KMS-11 (cell line): ENCODE results near the gene MLEC.

Source experiments
- H2AFZ ChIP-seq: fragments of 200-600 bp; sonication (generic); 2 replicates; pipeline ENCODE4 v1.6.1; 2016; ENCODE audit warnings: antibody characterized with exemption, mixed run types, low read depth
- H3K27ac ChIP-seq: fragments of 200-600 bp; sonication (generic); 2 replicates; pipeline ENCODE4 v1.6.1; 2016; ENCODE audit warnings: mild to moderate bottlenecking, mixed run types
- H3K27me3 ChIP-seq: fragments of 200-600 bp; sonication (generic); 2 replicates; pipeline ENCODE4 v1.6.1; 2017; ENCODE audit warnings: mild to moderate bottlenecking, low read depth, mixed run types, moderate library complexity; ENCODE audit not compliant: insufficient read depth
- H3K36me3 ChIP-seq: fragments of 200-600 bp; sonication (generic); 2 replicates; pipeline ENCODE4 v1.6.1; 2017; ENCODE audit warnings: mild to moderate bottlenecking, mixed run types; ENCODE audit not compliant: insufficient read depth
- H3K4me1 ChIP-seq: fragments of 200-600 bp; sonication (generic); 2 replicates; pipeline ENCODE4 v1.6.1; 2016; ENCODE audit warnings: mild to moderate bottlenecking, low read depth, mixed run types; ENCODE audit not compliant: poor library complexity, severe bottlenecking
- H3K4me2 ChIP-seq: fragments of 200-600 bp; sonication (generic); 2 replicates; pipeline ENCODE4 v1.7.0; 2016; ENCODE audit warnings: mild to moderate bottlenecking, mixed run types
- H3K4me3 ChIP-seq: fragments of 200-600 bp; sonication (generic); IDR thresholded peaks from 2 replicates; pipeline ENCODE4 v1.6.1; 2017; ENCODE audit warnings: low read depth, low read length, mixed read lengths; ENCODE audit not compliant: insufficient read depth
- H3K79me2 ChIP-seq: fragments of 200-600 bp; sonication (generic); 2 replicates; pipeline ENCODE4 v1.6.1; 2016; ENCODE audit warnings: low read depth, mixed run types; ENCODE audit not compliant: insufficient read depth
- H3K9ac ChIP-seq: fragments of 200-600 bp; sonication (generic); 2 replicates; pipeline ENCODE4 v1.6.1; 2016; ENCODE audit warnings: mild to moderate bottlenecking, mixed run types
- H4K20me1 ChIP-seq: fragments of 200-600 bp; sonication (generic); 2 replicates; pipeline ENCODE4 v1.6.1; 2016; ENCODE audit warnings: mild to moderate bottlenecking, mixed run types; ENCODE audit not compliant: insufficient read depth
- TF ChIP-seq, protein P1 (sequence below): fragments of 200-600 bp; sonication (generic); conservative IDR thresholded peaks from 2 replicates; pipeline ENCODE4 v1.6.1; 2017; ENCODE audit warnings: low read depth, mild to moderate bottlenecking, antibody characterized with exemption, low read length, moderate library complexity, mixed read lengths

MLEC gene

GRCh38 chr12:120653611-120654010 is 33.3 kb upstream of the MLEC start:
- no peaks in the 10 kb centered on the region; the same call in 1 of the 2 replicates for H3K27me3 ChIP-seq
- no peak overlapping the region for H3K4me2 ChIP-seq
- H3K4me1 ChIP-seq = no peaks in the 10 kb centered on the region
- H3K79me2 ChIP-seq = no peaks in the 10 kb centered on the region
- no peaks in the 10 kb centered on the region for H3K36me3 ChIP-seq
- H2AFZ ChIP-seq = no peak overlapping the region
- H3K9ac ChIP-seq = no peak overlapping the region
- no peak overlapping the region for H3K27ac ChIP-seq
- H3K4me3 ChIP-seq = no peak overlapping the region
- TF ChIP-seq, protein P1, sequence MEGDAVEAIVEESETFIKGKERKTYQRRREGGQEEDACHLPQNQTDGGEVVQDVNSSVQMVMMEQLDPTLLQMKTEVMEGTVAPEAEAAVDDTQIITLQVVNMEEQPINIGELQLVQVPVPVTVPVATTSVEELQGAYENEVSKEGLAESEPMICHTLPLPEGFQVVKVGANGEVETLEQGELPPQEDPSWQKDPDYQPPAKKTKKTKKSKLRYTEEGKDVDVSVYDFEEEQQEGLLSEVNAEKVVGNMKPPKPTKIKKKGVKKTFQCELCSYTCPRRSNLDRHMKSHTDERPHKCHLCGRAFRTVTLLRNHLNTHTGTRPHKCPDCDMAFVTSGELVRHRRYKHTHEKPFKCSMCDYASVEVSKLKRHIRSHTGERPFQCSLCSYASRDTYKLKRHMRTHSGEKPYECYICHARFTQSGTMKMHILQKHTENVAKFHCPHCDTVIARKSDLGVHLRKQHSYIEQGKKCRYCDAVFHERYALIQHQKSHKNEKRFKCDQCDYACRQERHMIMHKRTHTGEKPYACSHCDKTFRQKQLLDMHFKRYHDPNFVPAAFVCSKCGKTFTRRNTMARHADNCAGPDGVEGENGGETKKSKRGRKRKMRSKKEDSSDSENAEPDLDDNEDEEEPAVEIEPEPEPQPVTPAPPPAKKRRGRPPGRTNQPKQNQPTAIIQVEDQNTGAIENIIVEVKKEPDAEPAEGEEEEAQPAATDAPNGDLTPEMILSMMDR = no peak
- H4K20me1 ChIP-seq = no peaks in the 10 kb centered on the region

GRCh38 chr12:120654656-120655055 is 32.3 kb upstream of the MLEC start:
- Histone ChIP-seq H3K4me2 (no peak overlapping the region), H3K36me3 (no peaks in the 10 kb centered on the region), H4K20me1 (no peaks in the 10 kb centered on the region), H3K27me3 (no peaks in the 10 kb centered on the region; the same call in 1 of the 2 replicates), H2AFZ (no peak overlapping the region), H3K27ac (no peak overlapping the region), H3K4me1 (no peaks in the 10 kb centered on the region), H3K4me3 (no peak overlapping the region), H3K79me2 (no peaks in the 10 kb centered on the region), H3K9ac (no peak overlapping the region)
- TF ChIP-seq, protein P1 = no peak

DNA sequence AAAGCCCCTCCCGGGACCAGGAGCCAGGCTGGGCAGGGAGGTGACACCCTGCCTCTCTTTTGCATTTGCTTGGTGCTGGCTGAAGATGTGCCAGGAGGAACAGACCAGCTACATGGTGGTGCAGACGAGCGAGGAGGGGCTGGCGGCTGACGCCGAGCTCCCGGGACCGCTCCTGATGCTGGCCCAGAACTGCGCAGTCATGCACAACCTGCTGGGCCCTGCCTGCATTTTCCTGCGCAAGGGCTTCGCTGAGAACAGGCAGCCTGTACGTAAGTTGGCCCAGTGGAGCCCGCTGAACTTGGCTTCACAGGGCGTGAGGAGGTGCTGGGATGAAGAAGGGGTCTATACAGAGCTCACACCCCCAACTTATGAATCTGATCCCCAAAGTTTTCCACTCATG is 30.9 kb upstream of the MLEC start:
- no peak overlapping the region for H3K9ac ChIP-seq
- no peaks in the 10 kb centered on the region for H3K4me1 ChIP-seq
- H2AFZ ChIP-seq = no peak overlapping the region
- H3K27me3 ChIP-seq = no peaks in the 10 kb centered on the region; the same call in 1 of the 2 replicates
- no peak overlapping the region for H3K4me3 ChIP-seq
- no peaks in the 10 kb centered on the region for H4K20me1 ChIP-seq
- H3K4me2 ChIP-seq = no peak overlapping the region
- no peak overlapping the region for H3K27ac ChIP-seq
- no peaks in the 10 kb centered on the region for H3K36me3 ChIP-seq
- TF ChIP-seq, protein P1 = no peak
- H3K79me2 ChIP-seq = no peaks in the 10 kb centered on the region

GRCh38 chr12:120658286-120659150 is 28.4 kb upstream of the MLEC start:
- Histone ChIP-seq H3K36me3 (no peaks in the 10 kb centered on the region), H3K4me3 (no peak overlapping the region), H3K79me2 (no peaks in the 10 kb centered on the region), H2AFZ (no peak overlapping the region), H3K4me1 (no peaks in the 10 kb centered on the region), H3K9ac (no peak overlapping the region), H3K4me2 (no peak overlapping the region), H4K20me1 (no peaks in the 10 kb centered on the region), H3K27me3 (no peaks in the 10 kb centered on the region), H3K27ac (no peak overlapping the region)
- TF ChIP-seq, protein P1 = no peak
